Central memory CD4-positive, alpha-beta T cell (primary cell): ENCODE measurements around the gene VASH2.
"Not testable (repeated sequence)": the region's sequence is repeated elsewhere in the genome, so short reads cannot be mapped to it uniquely, and the experiment has no call there.

Experiments
- DNase-seq: peaks from one replicate; pipeline ENCODE4 v3.0.0; 2022
- total RNA-seq, 3 experiments: gene quantifications; one replicate each; lab custom pipeline; 2026; lab: John Stamatoyannopoulos, UW

VASH2 gene
- 0 to 0.19 (median 0.07) reads per million in 3 experiments for total RNA-seq

- DNase-seq: peak; percentile 12
Observed at GRCh38 chr1:212950243-212951125, at the start of gene VASH2. Gene VASH2, plus strand, starts transcription at chr1:212950541. Its CDS starts 1,002 bp downstream, at chr1:212951543.

DNA sequence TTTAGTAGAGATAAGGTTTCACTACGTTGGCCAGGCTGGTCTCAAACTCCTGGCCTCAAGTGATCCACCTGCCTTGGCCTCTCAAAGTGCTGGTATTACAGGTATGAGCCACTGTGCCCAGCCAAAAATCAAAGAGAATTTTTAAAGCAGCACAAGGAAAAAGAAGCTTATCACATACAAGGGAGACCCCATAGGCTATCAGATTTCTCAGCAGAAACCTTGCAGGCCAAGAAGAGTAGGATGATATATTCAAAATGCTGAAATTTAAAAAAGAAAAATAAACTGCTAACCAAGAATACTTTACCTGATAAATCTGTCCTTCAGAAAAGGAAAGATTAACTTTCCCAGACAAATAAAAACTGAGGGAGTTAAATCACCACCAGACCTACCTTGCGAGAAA is 49.1 kb upstream of the VASH2 start:
- DNase-seq: no peak

- no peak for DNase-seq
Observed at GRCh38 chr1:212902054-212902453, 48.3 kb upstream of the VASH2 start.

DNA sequence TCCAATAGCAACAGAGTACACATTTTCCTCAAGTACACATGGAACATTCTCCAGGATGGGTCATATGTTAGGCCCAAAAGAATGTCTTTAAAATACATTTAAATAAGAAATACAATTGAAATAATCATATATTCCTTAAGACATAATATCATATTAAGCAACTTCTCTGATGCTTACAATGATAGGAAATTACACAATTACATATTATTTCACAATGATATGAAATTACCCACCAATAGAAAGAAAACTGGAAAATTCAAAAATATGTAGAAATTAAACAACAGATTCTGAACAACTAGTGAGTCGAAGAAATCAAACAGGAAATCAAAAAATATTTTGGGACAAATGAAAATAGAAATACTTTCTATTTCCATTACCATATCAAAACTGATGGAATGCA is 46.7 kb upstream of the VASH2 start:
- no peak for DNase-seq

GRCh38 chr1:212908071-212908470 is 42.3 kb upstream of the VASH2 start:
- not testable (repeated sequence) for DNase-seq

DNA sequence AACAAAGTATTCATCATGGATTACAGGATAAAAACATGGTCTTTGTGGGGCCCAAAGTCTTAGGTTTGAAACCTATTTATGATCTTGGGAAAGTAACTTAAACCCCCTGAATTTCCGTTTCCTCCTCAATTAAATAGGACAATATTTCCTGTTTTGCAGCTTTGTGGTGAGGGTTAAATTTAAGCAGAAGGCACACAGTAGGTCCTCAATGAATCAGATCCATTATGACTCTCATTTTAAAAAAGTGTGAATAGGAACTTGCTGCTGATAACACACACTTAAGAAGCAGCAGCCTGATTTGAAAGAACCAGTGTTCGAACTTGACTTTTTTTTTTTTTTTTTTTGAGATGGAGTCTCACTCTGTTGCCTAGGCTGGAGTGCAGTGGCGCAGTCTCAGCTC is 41.4 kb upstream of the VASH2 start:
- DNase-seq: no peak

DNA sequence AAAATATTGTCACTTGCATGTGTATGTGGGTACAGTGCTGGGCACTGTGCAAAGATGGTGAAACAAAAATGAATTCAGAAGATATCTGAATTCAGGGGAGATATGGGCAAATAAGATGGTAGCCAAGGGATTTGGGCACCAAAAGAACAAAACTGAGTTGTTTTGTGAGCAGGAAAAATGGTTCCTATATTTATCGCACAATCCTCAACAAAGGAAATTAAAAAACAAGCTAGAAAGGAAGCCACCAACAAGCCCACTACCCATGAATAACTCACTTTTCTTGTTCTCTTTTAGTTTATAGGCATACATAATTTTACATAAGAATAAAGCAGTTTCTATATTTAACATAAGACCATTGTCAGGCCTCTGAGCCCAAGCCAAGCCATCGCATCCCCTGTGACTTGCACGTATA is 40.7 kb upstream of the VASH2 start:
- no peak for DNase-seq

- DNase-seq: not testable (repeated sequence)
Observed at GRCh38 chr1:212910213-212910612, 40.1 kb upstream of the VASH2 start.

- DNase-seq: not testable (repeated sequence)
Observed at GRCh38 chr1:212913638-212914037, 36.7 kb upstream of the VASH2 start.

- DNase-seq: not testable (repeated sequence)
Observed at GRCh38 chr1:212914110-212914509, 36.2 kb upstream of the VASH2 start.

- DNase-seq: no peak
Observed at GRCh38 chr1:212914789-212915188, 35.6 kb upstream of the VASH2 start.

DNA sequence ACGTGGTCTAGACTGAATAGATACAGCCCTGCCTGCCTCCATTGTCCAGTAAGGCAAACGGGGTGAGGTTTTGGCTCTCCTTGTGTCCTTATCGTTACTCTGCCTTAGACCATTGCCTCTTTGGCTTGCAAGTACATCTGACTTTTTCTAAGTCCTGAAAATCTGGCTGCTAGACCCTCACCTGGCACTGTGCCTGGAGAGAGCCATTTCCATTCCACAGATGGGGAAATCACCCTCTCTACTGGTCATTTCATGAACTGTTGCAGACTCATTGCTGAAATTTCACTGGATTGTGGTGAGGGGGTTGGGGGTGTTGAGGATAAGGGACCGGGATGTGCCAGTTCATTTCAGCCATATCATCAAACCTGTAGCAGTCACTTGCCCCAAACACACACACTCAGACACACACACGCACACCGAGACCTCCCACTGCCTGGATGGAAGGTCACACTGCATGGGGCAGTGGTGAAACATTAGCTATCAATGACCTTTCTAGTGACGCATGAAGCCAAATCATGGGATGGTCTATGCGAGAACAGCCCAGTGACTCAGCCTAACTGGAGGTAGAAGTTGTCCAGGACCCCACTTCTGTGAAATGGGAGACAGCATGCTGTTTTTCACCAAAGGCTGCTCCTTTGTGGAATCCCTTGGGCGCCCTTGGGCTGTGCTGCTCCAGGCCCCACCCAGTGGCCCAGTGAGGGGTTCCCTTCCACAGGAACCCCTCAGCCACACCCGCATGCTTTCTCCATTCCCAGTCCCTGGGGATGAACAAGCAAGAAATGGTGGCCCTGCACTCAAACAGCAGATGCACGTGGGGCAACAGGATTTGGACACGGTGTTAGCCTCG is 34.9 kb upstream of the VASH2 start:
- no peak for DNase-seq

- DNase-seq: no peak
Observed at GRCh38 chr1:212916481-212917133, 33.7 kb upstream of the VASH2 start.

GRCh38 chr1:212917134-212917485 is 33.2 kb upstream of the VASH2 start:
- DNase-seq: no peak

DNA sequence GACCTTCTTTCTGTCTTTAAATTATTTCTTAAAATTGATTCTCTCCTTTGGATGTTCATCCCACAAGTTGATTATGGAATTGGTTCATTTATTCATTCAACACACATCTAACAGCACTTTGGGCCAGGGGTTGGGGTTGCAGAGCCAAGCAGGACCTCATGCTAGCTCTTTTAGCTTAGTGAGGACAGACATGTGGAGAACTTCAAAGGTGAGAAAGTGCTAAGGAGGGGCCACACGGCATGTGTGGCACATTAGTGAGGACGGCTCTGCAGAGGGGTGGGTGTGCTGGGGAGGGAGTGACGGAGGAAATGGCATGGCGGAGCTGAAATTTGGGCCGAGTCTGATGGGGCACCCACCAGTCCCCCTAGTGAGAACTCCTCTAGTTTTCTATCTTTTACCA is 32.5 kb upstream of the VASH2 start:
- no peak for DNase-seq

DNA sequence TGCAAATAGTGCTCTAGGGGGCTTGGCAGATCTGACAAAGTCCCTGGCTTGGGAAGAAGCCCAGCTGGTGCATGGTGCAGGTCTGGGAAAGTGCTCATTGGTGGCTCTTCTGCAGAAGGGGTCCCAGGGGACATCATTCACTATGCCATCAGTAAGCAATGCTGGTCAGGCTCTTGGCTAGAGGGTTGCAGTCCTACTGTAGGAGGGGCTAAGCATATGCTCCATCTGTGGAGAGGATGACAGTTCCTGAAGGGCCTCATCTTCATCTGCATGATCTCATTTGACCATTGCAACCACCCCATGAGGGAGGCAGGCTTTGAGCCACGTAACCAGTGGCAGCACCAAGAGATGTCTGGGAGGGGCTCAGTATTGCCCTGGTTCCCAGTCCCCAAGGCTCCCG is 31.5 kb upstream of the VASH2 start:
- DNase-seq: no peak

GRCh38 chr1:212920246-212920645 is 30.1 kb upstream of the VASH2 start:
- no peak for DNase-seq

GRCh38 chr1:212920896-212921295 is 29.4 kb upstream of the VASH2 start:
- no peak for DNase-seq

DNA sequence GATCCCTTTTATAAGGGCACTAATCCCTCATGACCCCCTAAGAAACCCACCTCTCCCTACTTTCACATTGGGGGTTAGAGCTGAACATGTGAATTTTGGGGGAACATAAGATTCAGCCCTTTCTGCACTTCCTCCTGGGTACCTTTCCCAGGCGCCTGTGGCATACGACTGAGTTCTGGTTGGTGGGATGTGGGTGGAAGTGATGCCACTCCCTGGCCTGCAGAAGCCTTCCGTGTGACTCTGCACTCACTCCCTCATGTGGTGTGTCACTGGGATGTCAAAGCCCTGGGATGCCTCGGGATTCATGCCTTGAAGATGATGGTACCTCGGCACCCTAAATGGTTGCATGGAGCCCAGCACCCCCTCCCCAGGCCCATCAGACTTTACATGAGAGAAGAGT is 28.3 kb upstream of the VASH2 start:
- no peak for DNase-seq

- no peak for DNase-seq
Observed at GRCh38 chr1:212926372-212926771, 24.0 kb upstream of the VASH2 start.

DNA sequence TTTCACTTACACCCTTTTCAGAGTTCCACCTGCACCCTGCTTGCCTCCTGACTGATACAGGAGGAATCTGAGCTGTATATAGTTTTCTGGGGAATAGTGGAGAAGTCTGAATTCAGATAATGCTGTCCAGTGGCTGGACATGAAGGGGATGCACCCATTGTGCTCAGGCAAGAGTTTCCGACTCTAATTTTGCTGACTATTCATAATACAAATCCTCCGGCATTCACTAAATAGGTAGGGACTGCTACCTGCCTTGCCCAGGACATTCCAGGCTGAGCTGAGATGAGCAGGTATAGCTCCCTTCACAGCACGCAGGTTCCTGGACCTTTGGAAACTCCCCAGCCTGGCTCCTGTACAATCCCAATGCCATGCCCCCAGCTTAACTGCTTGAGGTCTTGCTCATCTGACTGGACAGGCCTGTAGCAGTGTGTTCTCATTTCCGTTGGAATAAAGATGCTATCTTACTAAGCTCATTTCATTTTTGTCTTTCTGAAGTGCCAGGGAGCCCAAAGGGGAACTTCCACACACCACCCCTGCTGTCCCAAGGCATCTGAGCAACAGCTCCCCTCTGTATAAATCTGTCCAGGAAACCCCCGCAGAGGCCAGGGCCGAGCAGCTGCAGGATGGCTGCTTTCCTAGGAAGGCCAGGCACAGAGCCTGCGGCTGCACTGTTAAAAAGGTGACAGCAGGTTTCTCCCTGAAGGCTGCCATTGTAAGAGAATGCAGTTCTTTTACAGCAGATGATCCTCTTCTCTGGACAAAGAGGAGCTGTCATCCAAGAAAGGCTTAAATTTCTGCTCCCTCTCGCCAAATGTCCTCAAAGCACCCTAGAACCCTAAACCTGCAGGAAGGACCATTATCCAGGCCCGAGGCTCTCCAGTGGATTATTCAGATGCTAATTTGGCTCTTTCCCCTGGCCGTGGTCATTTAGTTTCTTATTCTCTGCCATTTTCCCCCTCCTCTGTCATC is 21.7 kb upstream of the VASH2 start:
- no peak for DNase-seq
